K562 (cell line): ENCODE measurements around the gene IFI16. TPM values are rescaled to one million over a fixed set of nuclear protein-coding genes. Genes with fewer than 3 reads are reported as not detected.

Source experiments
- ARID2 ChIP-seq: fragments of 450-650 bp; IDR thresholded peaks from 2 replicates; pipeline ENCODE4 v1.6.1; 2017; ENCODE audit warnings: antibody characterized with exemption, mild to moderate bottlenecking
- CCNT2 ChIP-seq: IDR thresholded peaks from 2 replicates; pipeline ENCODE4 v1.6.1; 2011; ENCODE audit warnings: borderline replicate concordance, low read depth, mild to moderate bottlenecking, moderate library complexity, mixed read lengths, low read length; ENCODE audit not compliant: insufficient read length; ENCODE audit errors: extremely low read depth
- CXXC5 ChIP-seq: fragments of 250-450 bp; sonication (Bioruptor Pico); IDR thresholded peaks from 2 replicates; pipeline ENCODE4 v1.8.0; 2022; ENCODE audit warnings: inconsistent platforms, mild to moderate bottlenecking, moderate library complexity
- HCFC1 ChIP-seq: IDR thresholded peaks from 2 replicates; pipeline ENCODE4 v1.6.1; 2012; ENCODE audit warnings: low read depth, low read length, improper control_type of control experiment
- HMG20A ChIP-seq: fragments of 450-650 bp; formaldehyde crosslinking; conservative IDR thresholded peaks from 2 replicates; pipeline ENCODE4 v1.4.0; 2020; ENCODE audit warnings: mild to moderate bottlenecking, mixed read lengths
- PHF8 ChIP-seq: fragments of 200-600 bp; sonication (generic); IDR thresholded peaks from 2 replicates; pipeline ENCODE4 v1.6.1; 2012; ENCODE audit warnings: mixed run types, mild to moderate bottlenecking, inconsistent platforms, low read length, moderate library complexity, borderline replicate concordance
- PURB ChIP-seq: sonication (generic); formaldehyde crosslinking; IDR thresholded peaks from 2 replicates; pipeline ENCODE4 v1.9.0; 2021; ENCODE audit warnings: low read depth, mild to moderate bottlenecking, missing genetic modification reagents
- PYGO2 ChIP-seq: fragments of 450-650 bp; IDR thresholded peaks from 2 replicates; pipeline ENCODE4 v1.6.1; 2016; ENCODE audit warnings: mild to moderate bottlenecking, missing genetic modification characterization, moderate library complexity, missing compliant biosample characterization
- SAP30 ChIP-seq: fragments of 200-600 bp; sonication (generic); IDR thresholded peaks from 2 replicates; pipeline ENCODE4 v1.6.1; 2012; ENCODE audit warnings: borderline replicate concordance, low read depth, mild to moderate bottlenecking, moderate library complexity, low read length, control low read depth, inconsistent platforms; ENCODE audit not compliant: insufficient read depth, poor library complexity, severe bottlenecking
- XRCC5 ChIP-seq: fragments of 200-400 bp; formaldehyde crosslinking; IDR thresholded peaks from 2 replicates; pipeline ENCODE4 v1.6.1; 2017; ENCODE audit warnings: low read depth, mild to moderate bottlenecking, low read length
- YBX1 ChIP-seq: fragments of 450-650 bp; IDR thresholded peaks from 2 replicates; pipeline ENCODE4 v1.7.1; 2016; ENCODE audit warnings: mild to moderate bottlenecking
- ZKSCAN8 ChIP-seq: fragments of 200-800 bp; sonication (Bioruptor generic); IDR thresholded peaks from 2 replicates; pipeline ENCODE4 v1.6.1; 2016; ENCODE audit warnings: missing genetic modification characterization, missing compliant biosample characterization
- ZNF12 ChIP-seq: sonication (generic); formaldehyde crosslinking; IDR thresholded peaks from 2 replicates; pipeline ENCODE4 v1.4.0; 2020; ENCODE audit warnings: mild to moderate bottlenecking, missing genetic modification reagents
- ZNF146 ChIP-seq: IDR thresholded peaks from one replicate; pipeline ENCODE4 v1.6.1; 2018; ENCODE audit warnings: missing compliant biosample characterization; ENCODE audit not compliant: unreplicated experiment
- polyA plus RNA-seq, 8 experiments: library from polyadenylated mRNA; depleted of rRNA in 4 of 8; stranded (reverse) in 5 of 8; unstranded in 3 of 8; fragments of >200 nt; fragmentation: Nextera tagmentation in 2 of 8; fragmentation: Illumina TruSeq in 1 of 8; extraction: Ambion mirVana in 2 of 8; extraction: Trizol in 1 of 8; gene quantifications; 2 replicates each; pipeline versions ENCODE4 v1.2.1 to v1.2.3, GENCODE V29; 2011 to 2014; ENCODE audit warnings: inconsistent platforms in 1 of 8, missing spikeins in 1 of 8
- total RNA-seq, 7 experiments: library from RNA; depleted of rRNA in 6 of 7; stranded (reverse); fragments of >200 nt in 6 of 7; fragmentation: Illumina TruSeq in 2 of 7; extraction: Trizol in 2 of 7; gene quantifications; 2 replicates each; pipeline versions ENCODE4 v1.2.1 to v1.2.3, GENCODE V29; 2011 to 2021; ENCODE audit warnings: low replicate concordance in 1 of 7
- TF ChIP-seq, protein P1 (sequence below), 2 experiments: IDR thresholded peaks; 2 replicates each; pipeline ENCODE4 v1.6.1; 2011; ENCODE audit warnings: borderline replicate concordance in 1 of 2, control low read depth in 1 of 2, low read depth in 1 of 2, low read length in 1 of 2, mild to moderate bottlenecking in 1 of 2, mixed read lengths in 1 of 2, moderate library complexity in 1 of 2; ENCODE audit not compliant: insufficient read depth in 1 of 2, insufficient read length in 1 of 2, poor library complexity in 1 of 2, severe bottlenecking in 1 of 2; ENCODE audit errors: extremely low read depth in 1 of 2
- TF ChIP-seq, protein P2 (sequence below): fragments of 250-450 bp; sonication (Bioruptor Pico); IDR thresholded peaks from 2 replicates; pipeline ENCODE4 v1.8.0; 2021; ENCODE audit warnings: moderate library complexity, mild to moderate bottlenecking, inconsistent platforms
- TF ChIP-seq, protein P3 (sequence below): fragments of 450-650 bp; IDR thresholded peaks from one replicate; pipeline ENCODE4 v1.6.1; 2018; ENCODE audit warnings: mild to moderate bottlenecking, moderate library complexity; ENCODE audit not compliant: partially characterized antibody
- TF ChIP-seq, protein P4 (sequence below): fragments of 250-450 bp; sonication (Bioruptor Pico); IDR thresholded peaks from 2 replicates; pipeline ENCODE4 v1.4.0; 2020; ENCODE audit warnings: mild to moderate bottlenecking, moderate library complexity
- TF ChIP-seq, protein P5 (sequence below): fragments of 450-650 bp; formaldehyde crosslinking; conservative IDR thresholded peaks from 2 replicates; pipeline ENCODE4 v1.4.0; 2022; ENCODE audit warnings: mild to moderate bottlenecking, missing genetic modification characterization

IFI16 gene
- total and polyA plus RNA-seq, 9 of the 15 experiments (the other 6 are each of a cell fraction or from before 2014, with no cell fraction given): 0.70 to 2.8 (median 1.6) TPM

DNA sequence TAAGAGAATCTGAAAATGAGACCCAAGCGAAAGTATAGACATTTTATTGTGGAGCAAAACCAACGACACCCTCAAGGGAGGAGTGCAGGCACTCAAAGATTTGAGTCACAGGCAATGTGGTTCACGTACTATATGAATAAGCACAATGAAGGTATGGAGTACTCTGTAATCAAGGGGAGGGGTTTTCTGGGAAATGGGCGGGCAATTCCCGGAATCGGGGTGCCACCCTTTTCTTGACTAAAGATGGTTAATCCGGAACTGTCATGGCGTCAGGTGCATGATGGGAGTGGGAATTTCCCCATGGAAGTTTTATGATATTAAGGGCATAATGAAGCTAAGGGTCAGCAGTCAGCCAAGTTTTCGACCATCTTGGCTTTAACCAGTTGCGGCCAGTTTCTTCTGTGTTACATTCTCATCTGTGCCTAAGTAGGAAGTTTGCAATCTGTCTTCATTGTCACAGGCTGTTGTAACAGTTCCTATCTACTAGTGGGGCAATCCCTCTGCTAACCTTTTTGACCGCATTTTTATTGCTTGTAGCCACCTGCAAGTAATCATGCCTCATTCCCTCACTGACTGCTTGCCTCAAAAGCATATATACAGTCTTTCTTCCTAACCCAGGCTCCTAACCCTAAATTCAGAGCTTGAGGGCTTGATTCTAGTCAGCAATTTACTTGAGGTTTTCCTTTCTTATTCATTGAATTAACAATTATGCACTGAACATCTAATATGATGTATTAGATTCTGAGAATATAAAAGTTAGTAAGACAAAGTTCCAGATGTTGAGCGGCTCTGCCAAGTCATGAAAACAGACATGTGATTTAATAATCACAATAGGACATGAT, 67.6 kb downstream of the IFI16 start (continued):
- TF ChIP-seq, protein P1, sequence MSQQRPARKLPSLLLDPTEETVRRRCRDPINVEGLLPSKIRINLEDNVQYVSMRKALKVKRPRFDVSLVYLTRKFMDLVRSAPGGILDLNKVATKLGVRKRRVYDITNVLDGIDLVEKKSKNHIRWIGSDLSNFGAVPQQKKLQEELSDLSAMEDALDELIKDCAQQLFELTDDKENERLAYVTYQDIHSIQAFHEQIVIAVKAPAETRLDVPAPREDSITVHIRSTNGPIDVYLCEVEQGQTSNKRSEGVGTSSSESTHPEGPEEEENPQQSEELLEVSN (IDR thresholded peaks at IDR 0.05; ENCODE audit: borderline replicate concordance in 1 of 2, extremely low read depth in 1 of 2, insufficient read depth in 1 of 2, insufficient read length in 1 of 2, low read depth in 1 of 2, low read length in 1 of 2, poor library complexity in 1 of 2, severe bottlenecking in 1 of 2): no peak
- no peak for TF ChIP-seq ZNF146 (CRISPR knock-in tag)
- TF ChIP-seq ARID2: no peak
- TF ChIP-seq, protein P2, sequence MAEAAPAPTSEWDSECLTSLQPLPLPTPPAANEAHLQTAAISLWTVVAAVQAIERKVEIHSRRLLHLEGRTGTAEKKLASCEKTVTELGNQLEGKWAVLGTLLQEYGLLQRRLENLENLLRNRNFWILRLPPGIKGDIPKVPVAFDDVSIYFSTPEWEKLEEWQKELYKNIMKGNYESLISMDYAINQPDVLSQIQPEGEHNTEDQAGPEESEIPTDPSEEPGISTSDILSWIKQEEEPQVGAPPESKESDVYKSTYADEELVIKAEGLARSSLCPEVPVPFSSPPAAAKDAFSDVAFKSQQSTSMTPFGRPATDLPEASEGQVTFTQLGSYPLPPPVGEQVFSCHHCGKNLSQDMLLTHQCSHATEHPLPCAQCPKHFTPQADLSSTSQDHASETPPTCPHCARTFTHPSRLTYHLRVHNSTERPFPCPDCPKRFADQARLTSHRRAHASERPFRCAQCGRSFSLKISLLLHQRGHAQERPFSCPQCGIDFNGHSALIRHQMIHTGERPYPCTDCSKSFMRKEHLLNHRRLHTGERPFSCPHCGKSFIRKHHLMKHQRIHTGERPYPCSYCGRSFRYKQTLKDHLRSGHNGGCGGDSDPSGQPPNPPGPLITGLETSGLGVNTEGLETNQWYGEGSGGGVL (CRISPR knock-in tag): no peak
- no peak for TF ChIP-seq CCNT2
- peak; percentile 58 for TF ChIP-seq ZKSCAN8 (CRISPR knock-in tag)
- no peak for TF ChIP-seq PYGO2
- TF ChIP-seq CXXC5 (CRISPR knock-in tag): peak; percentile 71
- TF ChIP-seq ZNF12 (CRISPR knock-in tag): no peak
- TF ChIP-seq, protein P3, sequence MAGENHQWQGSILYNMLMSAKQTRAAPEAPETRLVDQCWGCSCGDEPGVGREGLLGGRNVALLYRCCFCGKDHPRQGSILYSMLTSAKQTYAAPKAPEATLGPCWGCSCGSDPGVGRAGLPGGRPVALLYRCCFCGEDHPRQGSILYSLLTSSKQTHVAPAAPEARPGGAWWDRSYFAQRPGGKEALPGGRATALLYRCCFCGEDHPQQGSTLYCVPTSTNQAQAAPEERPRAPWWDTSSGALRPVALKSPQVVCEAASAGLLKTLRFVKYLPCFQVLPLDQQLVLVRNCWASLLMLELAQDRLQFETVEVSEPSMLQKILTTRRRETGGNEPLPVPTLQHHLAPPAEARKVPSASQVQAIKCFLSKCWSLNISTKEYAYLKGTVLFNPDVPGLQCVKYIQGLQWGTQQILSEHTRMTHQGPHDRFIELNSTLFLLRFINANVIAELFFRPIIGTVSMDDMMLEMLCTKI: no peak
- TF ChIP-seq XRCC5: 0 out of 2 replicates have a peak, but pooled peaks have one; percentile 38
- peak; percentile 24; the same call in 1 of the 2 replicates for TF ChIP-seq PHF8
- TF ChIP-seq, protein P4, sequence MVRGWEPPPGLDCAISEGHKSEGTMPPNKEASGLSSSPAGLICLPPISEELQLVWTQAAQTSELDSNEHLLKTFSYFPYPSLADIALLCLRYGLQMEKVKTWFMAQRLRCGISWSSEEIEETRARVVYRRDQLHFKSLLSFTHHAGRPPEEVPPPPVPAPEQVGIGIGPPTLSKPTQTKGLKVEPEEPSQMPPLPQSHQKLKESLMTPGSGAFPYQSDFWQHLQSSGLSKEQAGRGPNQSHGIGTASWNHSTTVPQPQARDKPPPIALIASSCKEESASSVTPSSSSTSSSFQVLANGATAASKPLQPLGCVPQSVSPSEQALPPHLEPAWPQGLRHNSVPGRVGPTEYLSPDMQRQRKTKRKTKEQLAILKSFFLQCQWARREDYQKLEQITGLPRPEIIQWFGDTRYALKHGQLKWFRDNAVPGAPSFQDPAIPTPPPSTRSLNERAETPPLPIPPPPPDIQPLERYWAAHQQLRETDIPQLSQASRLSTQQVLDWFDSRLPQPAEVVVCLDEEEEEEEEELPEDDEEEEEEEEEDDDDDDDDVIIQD (CRISPR knock-in tag): no peak
- no peak for TF ChIP-seq PURB (CRISPR knock-in tag)
- TF ChIP-seq SAP30: no peak
- no peak for TF ChIP-seq HCFC1
- TF ChIP-seq, protein P5, sequence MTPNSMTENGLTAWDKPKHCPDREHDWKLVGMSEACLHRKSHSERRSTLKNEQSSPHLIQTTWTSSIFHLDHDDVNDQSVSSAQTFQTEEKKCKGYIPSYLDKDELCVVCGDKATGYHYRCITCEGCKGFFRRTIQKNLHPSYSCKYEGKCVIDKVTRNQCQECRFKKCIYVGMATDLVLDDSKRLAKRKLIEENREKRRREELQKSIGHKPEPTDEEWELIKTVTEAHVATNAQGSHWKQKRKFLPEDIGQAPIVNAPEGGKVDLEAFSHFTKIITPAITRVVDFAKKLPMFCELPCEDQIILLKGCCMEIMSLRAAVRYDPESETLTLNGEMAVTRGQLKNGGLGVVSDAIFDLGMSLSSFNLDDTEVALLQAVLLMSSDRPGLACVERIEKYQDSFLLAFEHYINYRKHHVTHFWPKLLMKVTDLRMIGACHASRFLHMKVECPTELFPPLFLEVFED: no peak
- TF ChIP-seq HMG20A: no peak
- TF ChIP-seq YBX1: no peak
